ENCODE measurements around the gene ATP5F1E.

ATP5F1E gene

DNA sequence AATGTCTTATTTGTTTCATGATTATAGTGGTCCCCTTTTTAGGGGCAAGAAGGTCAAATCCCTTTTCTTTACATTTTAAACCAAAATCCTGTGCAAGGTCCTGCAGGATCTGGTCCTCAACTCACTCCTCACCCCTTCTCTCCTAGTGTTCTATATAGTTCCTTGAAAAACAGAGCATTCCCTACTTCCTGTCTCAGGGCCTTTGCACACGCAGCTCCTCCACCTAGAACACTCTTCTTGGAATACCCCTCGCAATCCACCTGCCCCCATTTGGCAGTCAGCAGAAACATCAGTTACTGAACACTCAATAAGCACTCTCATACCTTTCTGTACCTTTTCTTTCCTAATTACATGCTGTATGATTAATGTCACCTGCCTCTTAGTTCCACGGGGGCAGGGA is 3.2 kb upstream of the ATP5F1E start:
- TF ChIP-seq PAX5 (IDR thresholded peaks at IDR 0.05; ENCODE audit: insufficient read depth, low read length, severe bottlenecking): no peak
- TF ChIP-seq POU2F2 (IDR thresholded peaks at IDR 0.05; ENCODE audit: low read depth, low read length): no peak
- TF ChIP-seq TAF1 (IDR thresholded peaks at IDR 0.05; ENCODE audit: low read depth, low read length): no peak
- TF ChIP-seq SPI1 (IDR thresholded peaks at IDR 0.05; ENCODE audit: low read depth, low read length): no peak
- no peak for TF ChIP-seq POLR2AphosphoS5 (IDR thresholded peaks at IDR 0.05; ENCODE audit: low read depth, low read length)
- TF ChIP-seq POLR2A (IDR thresholded peaks at IDR 0.05; ENCODE audit: low read depth, low read length): no peak
- no peak for DNase-seq (ENCODE audit: insufficient read length, low spot score)
- no peak for FAIRE-seq

- TF ChIP-seq PAX5 (IDR thresholded peaks at IDR 0.05; ENCODE audit: insufficient read depth, low read length, severe bottlenecking) (no peak), POLR2A (IDR thresholded peaks at IDR 0.05; ENCODE audit: low read depth, low read length) (no peak)
- FAIRE-seq: no peak
- DNase-seq (ENCODE audit: insufficient read length, low spot score): no peak
These were observed 1.6 kb upstream of the ATP5F1E start for GRCh38 chr20:59033616-59034165.

- DNase-seq (ENCODE audit: insufficient read length, low spot score): no peak
- FAIRE-seq: no peak
- TF ChIP-seq SPI1 (IDR thresholded peaks at IDR 0.05; ENCODE audit: low read depth, low read length) (no peak), POU2F2 (IDR thresholded peaks at IDR 0.05; ENCODE audit: low read depth, low read length) (no peak), POLR2A (IDR thresholded peaks at IDR 0.05; ENCODE audit: low read depth, low read length) (no peak), TAF1 (IDR thresholded peaks at IDR 0.05; ENCODE audit: low read depth, low read length) (no peak), PAX5 (IDR thresholded peaks at IDR 0.05; ENCODE audit: insufficient read depth, low read length, severe bottlenecking) (no peak), POLR2AphosphoS5 (IDR thresholded peaks at IDR 0.05; ENCODE audit: low read depth, low read length) (no peak)
These were observed 958 bp upstream of the ATP5F1E start for GRCh38 chr20:59033093-59033492.

DNA sequence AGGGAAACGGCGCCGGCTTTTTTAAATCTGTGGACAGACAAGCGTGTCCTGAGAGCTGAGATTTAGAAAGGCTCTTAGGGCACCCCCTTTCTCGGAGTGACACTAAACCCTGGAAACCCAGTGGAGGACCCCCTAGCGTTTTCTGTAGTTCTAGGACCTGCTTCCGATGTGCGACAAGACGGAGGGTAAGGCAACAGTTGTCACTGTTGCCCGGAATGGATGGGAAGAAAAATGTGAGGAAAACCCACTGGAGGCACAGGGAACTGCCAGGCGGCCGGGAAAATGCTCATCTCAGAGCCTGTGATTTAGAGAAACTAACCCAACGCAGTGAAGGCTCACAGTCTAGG is 551 bp upstream of the ATP5F1E start:
- FAIRE-seq (no peak), DNase-seq (ENCODE audit: insufficient read length, low spot score) (no peak)
- no peak for TF ChIP-seq SPI1 (IDR thresholded peaks at IDR 0.05; ENCODE audit: low read depth, low read length)
- no peak for TF ChIP-seq POLR2A (IDR thresholded peaks at IDR 0.05; ENCODE audit: low read depth, low read length)
- no peak for TF ChIP-seq TAF1 (IDR thresholded peaks at IDR 0.05; ENCODE audit: low read depth, low read length)
- no peak for TF ChIP-seq PAX5 (IDR thresholded peaks at IDR 0.05; ENCODE audit: insufficient read depth, low read length, severe bottlenecking)

DNA sequence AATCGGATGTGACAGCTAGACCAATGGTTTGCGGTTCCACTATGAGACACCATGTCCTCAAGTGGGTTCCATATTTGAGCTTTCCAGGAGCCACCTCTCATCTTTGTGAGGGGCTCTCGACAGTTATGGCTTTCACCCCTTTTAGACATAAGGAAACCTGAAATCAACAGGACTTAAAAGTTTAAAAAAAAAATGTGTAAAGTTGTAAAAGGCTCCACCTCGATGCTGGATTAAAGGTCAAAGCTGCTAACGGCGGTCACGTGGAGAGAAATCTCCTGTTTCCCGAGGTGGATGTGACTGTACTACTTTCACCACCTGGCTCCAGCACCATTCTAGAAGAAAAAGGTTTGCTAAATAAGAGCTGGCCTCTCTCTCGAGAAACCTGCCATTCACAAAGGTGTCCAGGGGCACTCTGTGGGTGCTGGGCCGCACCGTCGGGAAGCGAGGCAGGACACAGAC is 542 bp downstream of the ATP5F1E start:
- TF ChIP-seq PAX5 (IDR thresholded peaks at IDR 0.05; ENCODE audit: insufficient read depth, low read length, severe bottlenecking): no peak
- no peak for TF ChIP-seq POU2F2 (IDR thresholded peaks at IDR 0.05; ENCODE audit: low read depth, low read length)
- no peak for TF ChIP-seq SPI1 (IDR thresholded peaks at IDR 0.05; ENCODE audit: low read depth, low read length)
- TF ChIP-seq POLR2AphosphoS5 (IDR thresholded peaks at IDR 0.05; ENCODE audit: low read depth, low read length): no peak
- no peak for TF ChIP-seq POLR2A (IDR thresholded peaks at IDR 0.05; ENCODE audit: low read depth, low read length)

DNA sequence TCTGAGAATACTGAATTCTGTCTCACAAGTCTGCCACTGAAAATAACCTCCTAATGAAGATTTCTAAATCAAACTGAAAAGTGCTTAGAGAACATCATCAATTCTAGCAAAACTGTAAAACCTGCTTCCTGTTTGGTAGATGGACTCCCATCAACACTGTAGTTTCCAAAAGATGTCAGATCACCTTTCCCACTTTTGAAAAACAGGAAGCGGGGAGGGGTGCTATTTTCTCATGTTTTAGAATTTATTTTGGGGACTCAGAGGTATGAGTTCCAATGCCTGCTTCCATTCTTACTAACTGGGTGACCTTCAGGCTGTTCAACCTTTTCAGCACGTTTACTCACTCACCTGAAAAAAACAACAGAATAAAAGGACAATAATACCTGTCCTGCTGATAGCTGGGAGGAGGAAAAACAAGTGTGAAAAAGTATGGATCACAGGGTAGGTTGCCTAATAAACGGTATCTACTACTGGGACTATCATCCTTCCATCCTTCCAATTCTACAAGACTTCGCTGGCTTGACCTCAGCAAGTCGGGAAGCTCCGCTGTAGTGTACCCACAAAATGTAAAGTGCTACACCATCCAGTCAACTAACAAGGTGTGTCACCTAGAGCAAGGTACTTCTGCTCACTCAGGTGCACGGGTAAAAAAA is 1.1 kb downstream of the ATP5F1E start:
- TF ChIP-seq SPI1 (IDR thresholded peaks at IDR 0.05; ENCODE audit: low read depth, low read length) (peak; percentile 59), PAX5 (IDR thresholded peaks at IDR 0.05; ENCODE audit: insufficient read depth, low read length, severe bottlenecking) (no peak), POLR2A (IDR thresholded peaks at IDR 0.05; ENCODE audit: low read depth, low read length) (0 out of 2 replicates have a peak, but pooled peaks have one; percentile 32), POU2F2 (IDR thresholded peaks at IDR 0.05; ENCODE audit: low read depth, low read length) (no peak), TAF1 (IDR thresholded peaks at IDR 0.05; ENCODE audit: low read depth, low read length) (no peak), POLR2AphosphoS5 (IDR thresholded peaks at IDR 0.05; ENCODE audit: low read depth, low read length) (no peak)
- DNase-seq (ENCODE audit: insufficient read length, low spot score) (no peak), FAIRE-seq (peak; percentile 45)

More for the DNA sequence above, 542 bp downstream of the ATP5F1E start:
- DNase-seq (ENCODE audit: insufficient read length, low spot score): no peak
- FAIRE-seq: peak; percentile 31

DNA sequence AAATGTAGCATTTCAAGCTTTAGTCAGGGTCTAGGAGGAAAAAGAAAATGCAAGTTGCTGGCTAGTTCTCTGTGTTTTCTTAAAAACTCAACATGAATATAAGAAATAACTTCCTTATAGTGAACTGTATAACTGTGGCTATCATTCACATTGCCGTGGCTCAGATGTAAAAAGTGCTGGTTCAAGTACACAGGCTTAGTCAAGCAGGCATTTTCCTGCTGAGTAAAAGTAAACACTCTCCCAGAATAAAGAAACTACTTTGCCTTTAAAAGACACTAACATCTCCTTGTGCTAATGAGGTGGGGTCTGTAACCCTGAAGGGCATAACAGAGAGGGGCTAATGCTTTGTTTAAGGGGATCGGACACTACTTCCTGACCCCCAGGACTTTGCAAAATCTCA is 3.3 kb downstream of the ATP5F1E start:
- no peak for DNase-seq (ENCODE audit: insufficient read length, low spot score)
- no peak for TF ChIP-seq SPI1 (IDR thresholded peaks at IDR 0.05; ENCODE audit: low read depth, low read length)
- TF ChIP-seq POU2F2 (IDR thresholded peaks at IDR 0.05; ENCODE audit: low read depth, low read length): no peak
- no peak for TF ChIP-seq POLR2A (IDR thresholded peaks at IDR 0.05; ENCODE audit: low read depth, low read length)
- no peak for TF ChIP-seq PAX5 (IDR thresholded peaks at IDR 0.05; ENCODE audit: insufficient read depth, low read length, severe bottlenecking)
- no peak for TF ChIP-seq TAF1 (IDR thresholded peaks at IDR 0.05; ENCODE audit: low read depth, low read length)
- no peak for TF ChIP-seq POLR2AphosphoS5 (IDR thresholded peaks at IDR 0.05; ENCODE audit: low read depth, low read length)
- FAIRE-seq: no peak

- TF ChIP-seq POLR2A (IDR thresholded peaks at IDR 0.05; ENCODE audit: low read depth, low read length): no peak
- TF ChIP-seq TAF1 (IDR thresholded peaks at IDR 0.05; ENCODE audit: low read depth, low read length): no peak
- TF ChIP-seq POU2F2 (IDR thresholded peaks at IDR 0.05; ENCODE audit: low read depth, low read length): no peak
- FAIRE-seq: no peak
- DNase-seq (ENCODE audit: insufficient read length, low spot score): no peak
These were observed 4.3 kb downstream of the ATP5F1E start for GRCh38 chr20:59027741-59028320.

DNA sequence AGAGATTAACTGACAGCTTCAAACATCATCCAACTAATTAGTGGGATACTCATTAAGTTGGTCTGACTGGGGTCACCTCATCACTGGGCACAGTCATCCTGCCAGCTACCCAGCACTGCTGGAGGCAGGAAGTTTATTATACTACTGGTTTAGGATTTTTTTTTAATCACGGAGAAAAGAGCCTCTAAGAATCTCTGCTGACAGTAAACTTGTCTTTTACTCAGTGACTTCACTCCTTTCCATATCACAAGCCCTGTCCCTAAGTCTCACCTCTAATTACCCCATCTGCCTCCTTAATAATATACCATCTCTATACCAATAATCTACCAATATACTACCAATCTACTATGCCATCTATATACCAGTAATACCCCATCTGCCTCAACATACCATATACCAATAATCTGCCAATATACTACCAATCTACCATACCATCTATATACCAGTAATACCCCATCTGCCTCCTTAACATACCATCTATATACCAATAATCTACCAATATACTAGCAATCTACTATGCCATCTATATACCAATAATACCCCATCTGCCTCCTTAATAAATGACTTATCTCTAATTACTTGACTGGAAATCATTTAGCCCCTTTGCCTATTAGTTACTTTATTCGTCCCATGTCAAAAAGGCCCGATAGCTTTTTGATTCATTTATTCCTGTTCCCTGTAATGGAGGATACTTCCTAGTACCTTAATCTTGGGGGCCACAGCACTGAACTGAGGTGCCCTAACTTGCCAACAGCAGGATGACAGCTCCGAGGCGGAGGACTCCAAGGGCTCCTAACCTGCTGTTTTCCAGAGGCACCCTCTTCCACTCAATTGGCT is 5.0 kb downstream of the ATP5F1E start:
- FAIRE-seq (no peak), DNase-seq (ENCODE audit: insufficient read length, low spot score) (no peak)
- TF ChIP-seq POLR2A (IDR thresholded peaks at IDR 0.05; ENCODE audit: low read depth, low read length): no peak
- TF ChIP-seq PAX5 (IDR thresholded peaks at IDR 0.05; ENCODE audit: insufficient read depth, low read length, severe bottlenecking): no peak
- no peak for TF ChIP-seq POLR2AphosphoS5 (IDR thresholded peaks at IDR 0.05; ENCODE audit: low read depth, low read length)
- no peak for TF ChIP-seq SPI1 (IDR thresholded peaks at IDR 0.05; ENCODE audit: low read depth, low read length)
- no peak for TF ChIP-seq POU2F2 (IDR thresholded peaks at IDR 0.05; ENCODE audit: low read depth, low read length)
- no peak for TF ChIP-seq TAF1 (IDR thresholded peaks at IDR 0.05; ENCODE audit: low read depth, low read length)

Data from GM12891 (cell line).